B cell (primary cell): ENCODE data around the gene HTRA3.

ENCODE experiments used
- CTCF ChIP-seq: fragments of 200-600 bp; IDR thresholded peaks from one replicate; pipeline ENCODE4 v1.8.0; 2022; ENCODE audit warnings: antibody characterized with exemption, mild to moderate bottlenecking
- EZH2 ChIP-seq: IDR thresholded peaks from 2 replicates; pipeline ENCODE4 v1.6.1; 2012; ENCODE audit warnings: borderline replicate concordance, low read depth, mild to moderate bottlenecking, moderate library complexity, low read length; ENCODE audit not compliant: insufficient read depth, poor library complexity, severe bottlenecking

- TF ChIP-seq CTCF (no peak), EZH2 (no peak)
These were observed 30.3 kb upstream of the HTRA3 start for GRCh38 chr4:8239226-8239625.
